GM12878 (cell line): ENCODE data around the gene ARHGEF10L. TPM values are rescaled to one million over a fixed set of nuclear protein-coding genes. Genes with fewer than 3 reads are reported as not detected.

Experiments used
- ATAC-seq: fragments of 200-7000 bp; cut with Tn5 transposase; 3 replicates; pipeline ENCODE4 v1.9.1; 2020; ENCODE audit warnings: mild to moderate bottlenecking, moderate library complexity
- BruUV-seq: library from RNA; stranded (reverse); fragments of 400-500 nt; replicated peaks from 2 replicates; lab custom pipeline; 2021; lab: Mats Ljungman, UMichigan
- CTCF ChIA-PET: fragments of 300-600 bp; sonication (Branson Sonifier 250); formaldehyde crosslinking; extraction: SDS; loops from one replicate; lab custom pipeline; 2021; ENCODE audit warnings: inconsistent platforms; lab: Yijun Ruan, JAX
- POLR2A ChIA-PET: fragments of 350-600 bp; formaldehyde crosslinking; extraction: SDS; loops from one replicate; lab custom pipeline; 2021; ENCODE audit warnings: inconsistent platforms; lab: Charles Lee
- RAD21 ChIA-PET: fragments of 300-600 bp; sonication (Branson Sonifier 250); formaldehyde crosslinking; loops from one replicate; lab custom pipeline; 2023; ENCODE audit warnings: antibody characterized with exemption; ENCODE audit not compliant: unreplicated experiment; lab: Charles Lee
- SMC1A ChIA-PET: fragments of 300-600 bp; sonication (Branson Sonifier 250); formaldehyde crosslinking; loops from one replicate; lab custom pipeline; 2023; ENCODE audit not compliant: unreplicated experiment, uncharacterized antibody; lab: Charles Lee
- DNase-seq: peaks from one replicate; pipeline ENCODE4 v3.0.0-alpha.2; 2011; ENCODE audit warnings: low read depth, low spot score
- FAIRE-seq: peaks from 3 replicates; lab custom pipeline; 2011; peaks lifted over from hg19 to GRCh38; lab: Jason Lieb, UNC
- H2AFZ ChIP-seq: 2 replicates; pipeline ENCODE4 v1.6.0; 2011; ENCODE audit warnings: low read depth, low read length, control low read depth; ENCODE audit not compliant: control insufficient read depth
- H3K27ac ChIP-seq: 2 replicates; pipeline ENCODE4 v1.5.1; 2011; ENCODE audit warnings: control low read depth; ENCODE audit not compliant: control insufficient read depth, insufficient read depth
- H3K27me3 ChIP-seq, 2 experiments: replicated peaks in 1 of 2; 2 replicates each; pipeline versions ENCODE4 v1.6.0 to v1.6.1; 2011; ENCODE audit warnings: low read length in 1 of 2; ENCODE audit not compliant: control insufficient read depth in 2 of 2, insufficient read depth in 2 of 2
- H3K36me3 ChIP-seq, 2 experiments: 2 replicates each; pipeline ENCODE4 v1.5.1; 2011; ENCODE audit warnings: low read length in 1 of 2; ENCODE audit not compliant: control insufficient read depth in 2 of 2, insufficient read depth in 2 of 2
- H3K4me1 ChIP-seq: 2 replicates; pipeline ENCODE4 v1.6.1; 2011; ENCODE audit warnings: mild to moderate bottlenecking, low read length, moderate library complexity, mixed read lengths; ENCODE audit not compliant: control insufficient read depth, insufficient read depth
- H3K4me2 ChIP-seq: 2 replicates; pipeline ENCODE4 v1.6.0; 2011; ENCODE audit warnings: control low read depth; ENCODE audit not compliant: control insufficient read depth, insufficient read depth
- H3K4me3 ChIP-seq: fragments of 200-600 bp; sonication (generic); 2 replicates; pipeline ENCODE4 v1.5.1; 2016
- H3K79me2 ChIP-seq: 2 replicates; pipeline ENCODE4 v1.6.0; 2011; ENCODE audit warnings: low read length; ENCODE audit not compliant: control insufficient read depth, insufficient read depth
- H3K9ac ChIP-seq: 2 replicates; pipeline ENCODE4 v1.8.0; 2011; ENCODE audit warnings: low read length, control low read depth, mixed read lengths; ENCODE audit not compliant: control insufficient read depth, insufficient read depth
- H3K9me3 ChIP-seq: replicated peaks from 3 replicates; pipeline ENCODE4 v1.5.1; 2011; ENCODE audit warnings: mild to moderate bottlenecking, low read length; ENCODE audit not compliant: control insufficient read depth, insufficient read depth
- H4K20me1 ChIP-seq: 2 replicates; pipeline ENCODE4 v1.6.0; 2011; ENCODE audit not compliant: control insufficient read depth, insufficient read depth
- CHD4 ChIP-seq: fragments of 200-600 bp; sonication (generic); IDR thresholded peaks from 2 replicates; pipeline ENCODE4 v1.6.1; 2016; ENCODE audit warnings: mild to moderate bottlenecking
- CTCF ChIP-seq, 3 experiments: IDR thresholded peaks in 2 of 3; conservative IDR thresholded peaks in 1 of 3; 2 replicates each; pipeline ENCODE4 v1.5.1; 2011; ENCODE audit warnings: low read depth in 3 of 3, low read length in 3 of 3, mild to moderate bottlenecking in 3 of 3, control low read depth in 2 of 3, moderate library complexity in 2 of 3, inconsistent platforms in 1 of 3, mixed read lengths in 1 of 3; ENCODE audit not compliant: control insufficient read depth in 2 of 3, insufficient read depth in 1 of 3; ENCODE audit errors: extremely low read depth in 1 of 3
- RAD21 ChIP-seq: IDR thresholded peaks from 2 replicates; pipeline ENCODE4 v1.6.1; 2011; ENCODE audit warnings: mild to moderate bottlenecking, low read depth, low read length, moderate library complexity; ENCODE audit not compliant: insufficient read depth
- RBBP5 ChIP-seq: fragments of 200-600 bp; sonication (generic); conservative IDR thresholded peaks from 2 replicates; pipeline ENCODE4 v1.6.1; 2016
- SMC3 ChIP-seq: IDR thresholded peaks from 2 replicates; pipeline ENCODE4 v1.6.1; 2011; ENCODE audit warnings: low read length, improper control_type of control experiment, borderline replicate concordance
- SPI1 ChIP-seq: IDR thresholded peaks from 2 replicates; pipeline ENCODE4 v1.6.1; 2011; ENCODE audit warnings: low read depth, mild to moderate bottlenecking, low read length, moderate library complexity, borderline replicate concordance; ENCODE audit not compliant: insufficient read depth
- SRF ChIP-seq, 2 experiments: IDR thresholded peaks; 2 replicates each; pipeline ENCODE4 v1.6.1; 2011; ENCODE audit warnings: low read depth in 2 of 2, low read length in 2 of 2, mild to moderate bottlenecking in 1 of 2, moderate library complexity in 1 of 2
- USF2 ChIP-seq: IDR thresholded peaks from 2 replicates; pipeline ENCODE4 v1.6.1; 2011; ENCODE audit warnings: low read depth, low read length, improper control_type of control experiment, borderline replicate concordance
- YY1 ChIP-seq: IDR thresholded peaks from 2 replicates; pipeline ENCODE4 v1.6.1; 2011; ENCODE audit warnings: low read depth, mild to moderate bottlenecking, low read length
- WGBS: methylation state at CpG from one replicate; pipeline ENCODE4 v1.1.6; 2016; ENCODE audit warnings: low lambda C conversion rate; ENCODE audit not compliant: insufficient replicate concordance, insufficient coverage; ENCODE audit errors: missing lambda C conversion rate; 5-methylcytosine and 5-hydroxymethylcytosine counted together
- in situ Hi-C: fragments of 300-500 bp; cut with MboI; formaldehyde crosslinking; loops from 9 replicates; pipeline ENCODE4 v1.14.3; 2018; ENCODE audit warnings: mixed read lengths
- intact Hi-C: fragments of 100-400 bp; cut with micrococcal nuclease; formaldehyde crosslinking; loops from one replicate; pipeline ENCODE4 v1.14.2; 2022; ENCODE audit not compliant: unreplicated experiment
- polyA plus RNA-seq, 11 experiments: library from polyadenylated mRNA; depleted of rRNA in 4 of 11; unstranded in 6 of 11; stranded (reverse) in 5 of 11; fragments of >200 nt; fragmentation: Nextera tagmentation in 4 of 11; fragmentation: Illumina TruSeq in 1 of 11; extraction: Ambion mirVana in 4 of 11; extraction: Trizol in 1 of 11; gene quantifications; 1 replicate in 1 of 11; 2 replicates in 10 of 11; pipeline versions ENCODE4 v1.2.1 to v1.2.3, GENCODE V29; 2011 to 2016; ENCODE audit warnings: inconsistent platforms in 2 of 11, missing spikeins in 2 of 11, low read depth in 1 of 11
- total RNA-seq, 4 experiments: library from RNA; depleted of rRNA in 3 of 4; stranded (reverse); fragments of >200 nt in 3 of 4; fragmentation: Illumina TruSeq in 1 of 4; extraction: Trizol in 1 of 4; gene quantifications; 2 replicates each; pipeline versions ENCODE4 v1.2.1 to v1.2.3, GENCODE V29; 2013 to 2021

ARHGEF10L gene
- total and polyA plus RNA-seq, 10 of the 15 experiments (the other 5 are each of a cell fraction or from before 2014, with no cell fraction given) = 0.05 to 0.94 (median 0.28) TPM; not detected in 2

- Histone ChIP-seq H4K20me1 (no peaks in the 10 kb centered on the region), H2AFZ (no peak overlapping the region), H3K27ac (no peak overlapping the region), H3K36me3 (no peaks in the 10 kb centered on the region), H3K9ac (no peak overlapping the region), H3K4me3 (no peak overlapping the region), H3K27me3 (no peaks in the 10 kb centered on the region; a peak in 1 of 4 replicates), H3K79me2 (no peaks in the 10 kb centered on the region), H3K4me2 (no peak overlapping the region), H3K4me1 (no peaks in the 10 kb centered on the region), H3K9me3 (no peaks in the 10 kb centered on the region)
- ATAC-seq (no peak), DNase-seq (no peak), FAIRE-seq (no peak)
- POLR2A ChIA-PET = no interaction called here
- no TSS peak for BruUV-seq
- CTCF ChIA-PET = no interaction called here
- RAD21 ChIA-PET = no interaction called here
- SMC1A ChIA-PET = interaction anchor here (1.2 kb wide), 1 partner anchor 462 kb away, joined by 3 read pairs; no protein-coding TSS in a partner anchor
- 5% methylated on average over 6 of the region's 6 CpGs for WGBS
- in situ Hi-C loops = no loop called here
- TF ChIP-seq CHD4 (no peak), RBBP5 (no peak), YY1 (no peak), SPI1 (peak; percentile 41; the same call in 1 of the 2 replicates), SRF (IDR thresholded peaks at IDR 0.05; ENCODE audit: low read depth in 2 of 2, low read length in 2 of 2) (no peak)
- intact Hi-C loops = no loop called here
These were observed 119.3 kb downstream of the ARHGEF10L start for GRCh38 chr1:17658837-17659236.

- Histone ChIP-seq H3K36me3 (no peaks in the 10 kb centered on the region), H3K27ac (no peak overlapping the region), H3K9ac (no peak overlapping the region), H4K20me1 (no peaks in the 10 kb centered on the region), H3K79me2 (no peaks in the 10 kb centered on the region), H3K4me1 (no peaks in the 10 kb centered on the region), H3K27me3 (no peaks in the 10 kb centered on the region; a peak in 1 of 4 replicates), H3K4me2 (no peak overlapping the region), H3K9me3 (no peaks in the 10 kb centered on the region), H2AFZ (no peak overlapping the region), H3K4me3 (no peak overlapping the region)
- DNase-seq (no peak), ATAC-seq (peak; percentile 84), FAIRE-seq (no peak)
- no TSS peak for BruUV-seq
- TF ChIP-seq YY1 (0 out of 2 replicates have a peak, but pooled peaks have one; percentile 34), CHD4 (no peak), USF2 (no peak), CTCF (IDR thresholded peaks at IDR 0.05 in 2 of 3, conservative IDR thresholded peaks at IDR 0.05 in 1 of 3; ENCODE audit: control insufficient read depth in 2 of 3, extremely low read depth in 1 of 3, insufficient read depth in 1 of 3, low read depth in 3 of 3, low read length in 3 of 3) (peak; percentile 78 to 82 (median 81)), SMC3 (peak; percentile 66), RAD21 (peak; percentile 79)
- intact Hi-C loops (loop anchor here (1.0 to 10.0 kb wide), 3 partner anchors 165 to 923 kb away; no protein-coding TSS in a partner anchor), in situ Hi-C loops (loop anchor here (10.0 kb wide), 1 partner anchor 433 kb away; no protein-coding TSS in a partner anchor)
- 39% methylated on average over 15 of the region's 15 CpGs for WGBS
- ChIA-PET CTCF (interaction anchor here (0.5 to 2.2 kb wide), 29 partner anchors 8 to 1873 kb away, joined by 3 to 16 read pairs (median 4); no protein-coding TSS in a partner anchor), SMC1A (interaction anchor here (0.6 to 1.0 kb wide), 3 partner anchors 165 to 553 kb away, joined by 3 to 4 read pairs (median 3); no protein-coding TSS in a partner anchor), POLR2A (no interaction called here), RAD21 (interaction anchor here (0.5 to 2.0 kb wide), 11 partner anchors 8 to 920 kb away, joined by 3 to 8 read pairs (median 3); no protein-coding TSS in a partner anchor)
These were observed 122.2 kb downstream of the ARHGEF10L start for GRCh38 chr1:17661546-17662157.
